ENCODE results near the gene URI1.
"Not testable (repeated sequence)": the region's sequence is repeated elsewhere in the genome, so short reads cannot be mapped to it uniquely, and the experiment has no call there.

Gene URI1

DNA sequence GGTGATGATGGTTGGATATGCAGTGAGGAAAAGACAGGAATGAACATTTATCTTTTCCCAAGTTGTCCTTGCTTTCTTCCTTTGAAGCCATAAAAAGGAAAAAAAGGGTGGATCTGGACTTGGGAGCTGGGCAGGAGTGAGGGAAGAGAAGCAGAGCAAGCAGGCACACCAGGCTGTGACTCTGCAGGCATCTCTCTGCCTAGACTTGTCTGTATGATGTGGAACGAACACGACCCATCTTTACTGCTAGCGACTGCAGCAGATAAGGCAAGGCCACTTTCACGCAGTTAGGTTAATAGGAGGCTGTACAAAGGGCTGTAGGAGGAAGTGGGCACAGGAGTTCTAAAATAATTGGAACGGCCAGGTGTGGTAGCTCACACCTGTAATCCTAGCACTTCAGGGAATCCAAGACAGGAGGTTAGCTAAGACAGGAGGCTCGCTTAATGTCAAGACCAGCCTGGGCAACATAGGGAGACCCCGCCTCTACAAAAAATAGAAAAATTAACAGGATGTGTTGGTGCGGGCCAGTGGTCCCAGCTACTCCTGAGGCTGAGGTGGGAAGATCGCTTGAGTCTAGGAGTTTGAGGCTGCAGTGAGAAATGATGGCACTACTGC, 961 bp upstream of the URI1 start:
- no peak for DNase-seq (ENCODE audit: low read depth, low spot score)

DNA sequence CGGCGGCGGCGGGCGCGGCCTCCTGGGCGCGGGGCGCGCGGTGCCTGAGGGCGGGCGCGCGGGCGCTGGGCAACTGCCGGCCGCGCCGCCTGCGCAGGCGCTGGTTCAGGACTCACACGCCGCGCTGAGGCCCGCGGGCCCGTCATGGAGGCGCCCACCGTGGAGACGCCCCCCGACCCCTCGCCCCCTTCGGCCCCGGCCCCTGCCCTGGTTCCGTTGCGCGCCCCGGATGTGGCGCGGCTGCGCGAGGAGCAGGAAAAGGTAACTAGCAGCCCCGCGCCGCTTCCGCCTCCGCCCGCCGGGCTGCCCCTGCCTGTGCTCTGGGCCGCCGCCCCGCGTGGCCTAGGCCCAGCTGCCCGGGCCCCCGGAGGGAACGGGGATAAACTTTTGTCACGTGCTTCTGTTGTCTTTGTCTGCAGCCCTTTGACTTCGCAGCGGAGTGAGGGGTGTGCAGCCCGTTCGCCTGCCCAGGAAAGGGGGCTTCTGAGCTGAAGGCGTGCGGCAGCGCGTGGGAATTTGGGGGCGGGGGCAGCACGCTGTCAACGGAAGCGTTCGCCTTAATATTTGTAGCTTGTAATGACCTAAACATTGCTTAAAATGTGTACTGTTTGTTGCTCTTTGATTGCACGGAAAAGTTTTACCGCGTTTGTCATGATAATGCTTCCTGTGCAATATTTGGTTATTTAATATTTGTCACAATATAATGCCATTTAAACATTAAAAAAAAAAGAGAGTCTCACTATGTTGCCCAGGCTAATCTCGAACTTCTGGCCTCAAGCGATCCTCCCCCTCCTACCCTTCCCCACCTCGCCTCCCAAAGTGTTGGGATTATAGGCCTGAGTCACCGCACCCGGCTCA, 594 bp downstream of the URI1 start:
- DNase-seq (ENCODE audit: low read depth, low spot score) = no peak

DNA sequence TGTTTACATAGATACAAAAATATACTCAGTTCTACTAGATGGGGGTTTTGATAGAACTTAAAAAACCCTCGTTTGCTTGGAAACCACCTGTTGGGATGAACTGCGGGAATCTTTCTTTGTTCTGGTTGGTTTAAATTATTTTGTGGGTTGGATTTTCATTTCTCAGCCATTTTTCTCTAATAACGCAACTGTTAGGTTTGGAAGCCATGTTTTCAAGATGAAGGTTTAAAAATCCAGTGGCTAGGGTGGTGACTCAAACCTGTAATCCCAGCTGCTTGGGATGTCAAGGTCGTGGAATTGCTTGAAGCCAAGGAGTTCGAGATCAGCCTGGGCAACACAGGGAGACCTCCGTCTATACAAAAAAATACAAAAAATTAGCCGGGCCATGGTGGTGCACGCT, 1.6 kb downstream of the URI1 start:
- no peak for DNase-seq (ENCODE audit: low read depth, low spot score)

DNA sequence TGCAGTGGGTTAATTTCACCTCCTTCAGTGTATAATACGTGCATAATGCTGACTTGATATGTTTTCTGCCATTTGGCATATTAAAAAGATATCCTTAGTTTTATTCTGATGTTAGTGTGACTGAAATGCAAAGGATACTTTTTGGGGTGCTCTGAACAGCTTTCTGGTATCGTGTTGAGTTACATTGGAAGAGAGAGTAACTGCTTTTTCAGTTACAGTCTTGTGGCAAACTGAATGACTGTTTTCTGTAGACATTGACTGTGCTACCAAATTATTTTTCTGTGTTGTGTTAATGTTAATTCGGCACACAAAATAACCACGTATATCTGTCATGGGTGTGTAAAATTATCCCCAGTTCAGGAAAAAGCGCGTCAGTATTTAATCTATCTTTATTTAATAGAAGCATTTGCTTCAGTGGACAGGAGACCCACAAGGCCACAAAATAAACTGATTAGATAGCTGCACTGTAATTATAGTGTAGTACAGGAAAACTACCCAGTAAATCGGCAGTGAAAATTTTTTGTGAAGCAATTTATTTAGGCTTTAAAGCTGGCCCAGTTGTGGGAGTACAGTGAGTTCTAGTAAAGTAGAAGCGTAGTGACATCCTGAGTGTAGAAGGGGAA, 2.5 kb downstream of the URI1 start:
- DNase-seq (ENCODE audit: low read depth, low spot score) = no peak

DNA sequence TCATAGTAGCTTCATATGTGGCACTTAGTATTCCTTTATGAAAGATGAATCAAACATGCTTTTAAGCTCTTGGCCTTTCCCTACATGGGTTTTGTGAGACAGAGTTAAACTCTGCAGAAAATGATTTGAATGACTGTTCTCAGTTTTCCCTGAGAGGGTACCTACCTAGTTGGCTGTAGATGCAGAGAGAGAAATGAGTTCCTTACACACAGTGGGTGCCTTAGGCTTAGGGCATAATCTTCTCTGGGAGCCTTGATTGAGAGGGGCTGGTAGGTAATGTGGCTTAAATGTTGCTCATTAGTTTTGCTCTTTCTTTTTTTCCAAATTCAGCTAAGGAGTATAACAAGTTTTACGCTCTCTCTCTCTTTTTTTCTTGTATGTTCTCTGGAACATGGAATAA, 3.0 kb downstream of the URI1 start:
- no peak for DNase-seq (ENCODE audit: low read depth, low spot score)

DNA sequence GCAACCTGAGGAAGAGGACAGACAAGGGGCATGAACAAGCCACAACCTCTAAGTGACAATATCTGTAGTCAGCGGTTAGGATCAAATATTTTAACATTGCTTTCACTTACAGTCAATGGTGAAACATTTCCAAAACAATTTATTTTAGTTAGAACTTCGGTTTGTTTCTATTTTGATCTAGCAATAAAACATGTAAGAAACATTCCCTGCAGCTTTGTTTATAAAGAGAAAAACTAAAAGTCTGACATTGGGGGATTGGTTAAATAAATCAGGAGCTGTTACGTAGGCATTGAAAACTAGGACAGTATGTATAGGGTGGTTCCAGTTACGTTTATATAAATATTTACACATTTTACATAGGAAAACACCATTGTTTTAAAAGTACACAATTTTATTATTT, 3.4 kb downstream of the URI1 start:
- no peak for DNase-seq (ENCODE audit: low read depth, low spot score)

DNA sequence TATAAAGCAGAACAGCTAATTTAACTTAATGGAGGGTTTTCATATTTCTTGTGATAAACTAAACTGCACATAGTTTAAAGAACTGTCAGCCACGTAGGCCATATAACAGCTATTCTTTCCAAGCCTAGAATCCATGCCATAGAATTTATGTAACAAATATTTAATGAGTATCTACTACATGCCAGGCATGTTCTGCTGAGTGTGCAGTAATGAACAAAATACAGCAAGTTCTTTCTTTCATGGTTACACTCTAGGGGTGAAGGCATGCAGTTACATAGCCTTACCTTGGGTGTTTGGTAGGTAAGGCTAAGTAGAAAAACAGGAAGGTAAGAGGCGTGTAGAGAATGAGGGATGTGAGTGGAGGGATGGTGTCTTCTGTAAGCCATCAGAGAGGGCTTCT, 4.6 kb downstream of the URI1 start:
- DNase-seq (ENCODE audit: low read depth, low spot score) = no peak

DNA sequence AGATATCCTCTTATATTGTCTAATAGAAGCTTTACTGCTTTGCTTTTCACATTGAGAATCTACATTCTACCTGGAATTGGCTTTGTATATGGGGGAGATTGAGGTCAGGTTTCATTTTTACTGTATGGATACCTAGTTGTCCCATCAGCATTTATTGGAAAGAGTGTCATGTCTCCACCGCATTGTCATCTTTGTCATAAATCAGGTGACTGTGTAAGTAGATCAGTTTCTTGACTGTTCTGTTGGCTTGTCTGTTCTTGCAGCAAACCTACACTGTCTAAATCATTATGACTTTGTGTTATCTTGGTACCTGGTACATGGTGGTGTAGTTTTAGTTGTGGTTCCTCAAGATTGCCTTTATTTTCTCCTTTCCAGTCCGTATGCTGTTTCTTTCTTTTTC, 5.8 kb downstream of the URI1 start:
- no peak for DNase-seq (ENCODE audit: low read depth, low spot score)

DNA sequence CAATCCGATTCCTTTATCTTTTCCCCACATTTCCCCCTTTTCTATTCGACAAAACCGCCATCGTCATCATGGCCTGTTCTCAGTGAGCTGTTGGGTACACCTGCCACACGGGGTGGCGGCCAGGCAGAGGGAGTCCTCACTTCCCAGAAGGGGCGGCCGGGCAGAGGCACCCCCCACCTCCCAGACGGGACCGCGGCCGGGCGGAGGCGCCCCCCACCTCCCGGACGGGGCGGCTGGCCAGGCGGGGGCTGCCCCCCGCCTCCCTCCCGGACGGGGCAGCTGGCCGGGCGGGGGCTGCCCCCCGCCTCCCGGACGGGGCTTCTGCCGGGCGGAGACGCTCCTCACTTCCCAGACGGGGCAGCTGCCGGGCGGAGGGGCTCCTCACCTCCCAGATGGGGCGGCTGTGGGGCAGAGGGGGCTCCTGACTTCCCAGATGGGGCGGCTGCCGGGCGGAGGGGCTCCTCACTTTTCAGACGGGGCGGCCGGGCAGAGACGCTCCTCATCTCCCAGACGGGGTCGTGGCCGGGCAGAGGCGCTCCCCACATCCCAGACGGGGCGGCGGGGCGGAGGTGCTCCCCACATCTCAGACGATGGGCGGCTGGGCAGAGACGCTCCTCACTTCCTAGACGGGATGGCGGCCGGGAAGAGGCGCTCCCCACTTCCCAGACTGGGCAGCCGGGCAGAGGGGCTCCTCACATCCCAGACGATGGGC, 6.9 kb downstream of the URI1 start:
- not testable (repeated sequence) for DNase-seq (ENCODE audit: low read depth, low spot score)

DNA sequence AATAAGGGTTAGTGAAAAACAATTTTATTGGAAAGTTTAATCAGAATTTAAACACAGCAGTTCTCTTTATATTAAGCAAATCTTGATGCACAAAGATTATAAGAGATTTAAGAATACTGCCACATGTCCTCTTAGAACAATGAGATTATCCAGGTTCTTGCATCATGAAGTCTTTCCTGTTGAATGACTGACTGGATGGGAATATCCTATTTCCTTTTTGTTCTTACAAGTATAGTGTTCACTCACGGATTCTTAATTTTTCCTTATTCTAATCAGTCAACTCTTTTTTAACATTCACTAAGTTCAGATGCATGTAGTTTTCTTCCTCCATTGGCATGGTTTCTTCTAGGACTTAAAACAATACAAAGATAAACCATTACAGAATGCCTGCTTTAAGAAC, 10.1 kb downstream of the URI1 start:
- no peak for DNase-seq (ENCODE audit: low read depth, low spot score)

DNA sequence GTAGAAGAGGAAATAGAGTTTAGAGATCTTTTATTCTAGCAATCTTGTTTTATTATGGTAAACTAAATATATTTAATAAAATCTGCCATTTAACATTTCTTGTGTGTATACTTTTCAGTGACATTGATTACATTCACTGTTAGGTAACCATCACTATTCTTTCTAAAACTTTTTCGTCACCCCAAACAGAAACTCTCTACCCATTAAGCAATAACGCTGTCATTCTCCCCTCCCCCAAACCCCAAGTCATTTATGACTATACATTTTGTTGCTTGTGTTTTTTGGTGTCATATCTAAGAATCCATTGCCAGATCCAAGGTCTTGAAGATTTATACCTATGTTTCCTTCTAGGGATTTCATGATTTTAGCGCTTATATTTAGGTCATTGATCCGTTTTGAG, 10.6 kb downstream of the URI1 start:
- DNase-seq (ENCODE audit: low read depth, low spot score) = no peak

DNA sequence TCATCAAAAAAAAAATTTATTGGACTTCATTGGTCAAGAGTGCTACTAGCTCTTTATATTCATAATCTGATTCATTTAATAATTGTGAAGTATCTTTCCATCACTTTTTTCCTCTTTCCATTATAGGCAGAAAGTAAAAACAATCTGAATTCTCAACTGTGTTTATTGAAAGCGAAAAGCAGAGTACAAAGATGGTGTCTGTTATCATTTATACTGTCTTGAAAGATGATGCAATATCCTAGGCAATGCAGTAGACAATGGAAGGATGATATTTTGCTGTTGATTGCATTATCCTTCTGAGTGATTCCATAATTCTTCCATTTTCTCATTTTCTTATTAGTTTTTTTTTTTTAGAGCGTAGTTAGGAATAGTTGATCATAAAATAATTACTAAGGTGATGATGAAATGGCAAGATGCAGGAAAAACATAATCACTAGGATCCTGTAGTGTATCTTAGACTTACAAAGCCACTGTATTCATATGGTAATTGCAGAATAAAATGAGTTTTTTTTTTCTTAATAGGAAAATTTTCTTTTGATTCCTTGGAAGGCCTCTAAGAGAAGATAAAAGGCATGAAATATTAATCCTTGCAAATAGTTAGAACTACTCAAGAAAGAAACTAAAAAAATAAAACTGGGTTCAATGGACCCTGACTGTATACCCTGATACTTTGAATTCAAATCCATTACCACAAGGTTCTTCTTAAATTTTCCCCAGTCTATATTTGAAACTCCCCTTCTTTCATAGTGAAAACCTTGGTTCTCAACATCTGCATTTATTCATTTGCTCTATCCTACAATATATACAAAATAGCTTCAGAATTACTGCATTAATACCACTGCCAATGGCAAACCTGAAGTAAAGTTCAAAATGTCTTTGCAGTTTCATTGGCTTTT, 11.6 kb downstream of the URI1 start:
- DNase-seq (ENCODE audit: low read depth, low spot score) = no peak

DNA sequence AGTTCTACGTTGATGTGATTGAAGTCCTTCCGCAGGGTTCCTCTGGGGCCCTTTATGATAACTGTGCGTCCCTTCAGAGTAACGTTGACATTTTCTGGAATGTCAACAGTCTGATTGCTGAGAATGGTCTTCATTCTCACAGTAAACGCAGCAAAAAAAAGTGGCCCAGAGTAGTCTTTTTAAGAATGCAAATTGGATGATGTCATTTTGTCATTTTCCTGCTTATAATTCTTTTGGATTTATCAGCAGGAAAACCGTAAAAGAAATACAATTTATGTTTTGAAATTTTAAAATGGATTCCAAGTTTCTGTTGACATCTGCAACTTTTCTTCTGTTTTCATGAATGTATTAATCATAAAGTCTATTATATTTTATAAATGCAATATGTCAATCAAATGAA, 14.8 kb downstream of the URI1 start:
- DNase-seq (ENCODE audit: low read depth, low spot score) = no peak

DNA sequence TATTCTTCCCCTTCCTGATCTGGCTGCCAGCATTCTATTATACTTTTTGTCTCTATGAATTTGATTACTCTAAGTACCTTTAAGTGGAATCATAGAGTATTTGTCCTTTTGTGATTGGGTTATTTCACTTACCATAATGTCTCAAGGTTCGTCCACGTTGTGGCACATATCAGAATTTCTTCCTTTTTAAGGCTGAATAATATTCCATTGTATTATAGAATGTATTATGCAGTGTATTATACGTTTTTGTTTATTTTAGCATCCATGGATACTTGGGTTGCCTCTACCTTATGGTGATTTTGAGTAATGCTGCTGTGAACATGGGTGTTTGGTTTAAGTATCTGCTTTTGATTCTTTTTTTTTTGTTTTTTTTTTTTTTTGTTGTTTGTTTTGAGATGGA, 19.3 kb downstream of the URI1 start:
- no peak for DNase-seq (ENCODE audit: low read depth, low spot score)

DNA sequence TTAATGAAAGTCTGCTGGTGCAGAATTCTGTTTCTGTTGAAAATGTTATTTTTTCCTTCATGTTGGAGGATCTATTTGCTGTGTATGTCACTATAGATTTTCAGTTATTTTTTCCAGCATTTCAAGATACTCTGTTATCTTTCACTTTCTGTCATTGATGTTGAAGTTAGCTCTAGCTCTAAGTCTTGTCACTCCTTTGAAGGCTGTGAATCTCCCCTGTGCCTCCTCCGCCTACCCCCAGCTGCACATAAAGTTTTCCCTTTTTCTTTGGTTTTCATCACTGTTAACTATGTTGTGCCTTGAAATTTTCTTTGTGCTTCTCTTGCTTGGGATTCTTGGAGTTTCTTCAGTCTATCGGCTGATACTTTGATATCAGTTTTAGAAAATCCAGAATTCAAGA, 20.8 kb downstream of the URI1 start:
- no peak for DNase-seq (ENCODE audit: low read depth, low spot score)

DNA sequence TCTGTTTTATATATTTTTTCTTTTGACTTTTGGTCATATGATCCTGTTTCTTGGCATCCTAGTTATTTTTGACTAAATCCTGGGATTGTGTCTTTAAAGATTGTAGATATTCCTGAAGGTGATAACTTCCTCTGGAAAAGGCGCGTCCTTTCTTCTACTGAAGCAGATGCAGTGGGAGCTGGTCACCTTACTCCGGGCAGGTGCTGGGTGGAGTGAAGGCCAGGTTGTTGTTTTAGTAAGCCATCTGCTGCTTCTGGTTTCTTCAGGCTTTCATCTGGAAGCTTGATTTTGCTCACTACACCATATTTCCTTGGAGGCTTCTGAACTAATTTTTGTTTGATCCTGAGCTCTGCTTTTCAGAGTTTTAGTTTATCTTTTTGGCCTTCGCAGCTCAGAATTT, 21.5 kb downstream of the URI1 start:
- DNase-seq (ENCODE audit: low read depth, low spot score) = no peak

DNA sequence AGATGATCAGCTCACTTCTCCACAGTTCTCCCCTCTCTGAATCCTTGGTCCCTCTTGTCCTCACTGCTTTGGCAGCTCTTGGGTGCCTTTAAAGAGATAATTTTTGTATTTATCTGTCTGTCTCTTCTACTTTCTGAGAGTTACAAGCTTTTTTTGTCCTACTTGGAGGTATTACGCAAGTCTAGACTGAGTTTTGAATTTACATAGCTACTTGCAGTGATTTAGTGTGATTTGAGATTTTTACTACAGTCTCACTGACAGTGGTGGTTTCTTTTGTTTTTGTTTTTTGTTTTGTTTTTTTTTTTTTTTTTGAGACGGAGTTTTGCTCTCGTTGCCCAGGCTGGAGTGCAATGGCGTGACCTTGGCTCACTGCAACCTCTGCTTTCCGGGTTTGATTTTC, 22.1 kb downstream of the URI1 start:
- DNase-seq (ENCODE audit: low read depth, low spot score) = no peak

DNA sequence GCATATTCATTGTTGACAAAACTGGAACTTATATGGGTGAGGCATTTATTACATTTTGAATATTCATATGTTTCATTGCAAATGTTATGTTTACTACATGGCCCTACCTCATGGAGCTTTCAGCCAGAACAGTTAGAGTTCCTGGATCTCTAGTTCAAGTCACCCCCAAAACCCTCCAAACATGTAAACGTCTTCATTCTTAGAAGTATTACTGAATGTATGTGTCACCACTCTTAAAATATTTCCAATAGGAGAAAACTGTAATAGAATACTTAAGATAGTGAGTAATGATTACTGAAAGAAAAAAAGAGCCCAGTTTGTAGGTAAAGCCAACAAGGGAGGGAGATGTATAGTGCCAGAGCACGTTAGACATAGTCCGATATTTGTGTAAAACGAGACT, 23.5 kb downstream of the URI1 start:
- no peak for DNase-seq (ENCODE audit: low read depth, low spot score)

DNA sequence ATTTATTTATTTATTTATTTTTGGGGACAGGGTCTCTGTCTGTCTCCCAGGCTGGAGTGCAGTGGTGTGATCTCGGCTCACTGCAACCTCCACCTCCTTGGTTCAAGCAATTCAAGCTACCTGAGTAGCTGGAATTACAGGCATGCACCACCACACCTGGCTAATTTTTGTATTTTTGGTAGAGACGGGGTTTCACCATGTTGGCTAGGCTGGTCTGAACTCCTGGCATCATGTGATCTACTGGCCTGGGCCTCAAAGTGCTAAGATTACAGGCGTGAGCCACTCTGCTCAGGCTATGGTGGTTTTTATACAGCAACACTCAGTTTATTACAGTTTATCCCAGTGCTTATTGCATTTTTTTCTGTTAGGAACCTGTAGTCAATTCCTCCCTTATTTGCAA, 24.1 kb downstream of the URI1 start:
- DNase-seq (ENCODE audit: low read depth, low spot score) = not testable (repeated sequence)

DNA sequence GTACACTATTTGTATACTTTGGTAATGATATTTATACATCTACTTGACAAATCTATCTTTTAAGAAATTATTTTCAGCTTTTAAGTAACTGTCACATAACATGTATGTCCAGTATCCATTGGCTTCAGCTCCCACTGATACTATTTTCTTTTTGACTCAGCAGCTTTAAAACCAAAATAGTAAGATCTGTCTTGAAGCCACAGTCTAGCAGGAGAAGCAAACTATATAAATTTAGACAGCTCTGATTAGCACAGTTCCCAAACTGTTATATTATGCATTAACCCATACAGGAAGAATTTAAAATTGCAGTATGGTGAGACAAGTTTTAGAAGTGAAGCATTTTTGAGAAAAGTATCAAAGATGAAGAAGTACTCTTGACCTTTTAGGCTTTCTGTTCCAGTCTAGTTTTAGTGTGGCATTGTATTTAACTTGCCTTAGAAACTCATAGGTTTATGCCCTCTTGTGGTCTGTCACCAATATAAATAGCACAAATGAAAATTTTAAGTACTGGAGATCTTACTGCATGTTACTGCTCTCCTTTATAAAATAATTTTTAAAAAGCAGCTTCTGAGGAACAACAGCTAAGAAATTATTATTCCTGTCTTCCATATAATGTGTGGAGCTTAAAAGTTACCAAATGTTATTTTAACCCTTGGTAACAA, 24.7 kb downstream of the URI1 start:
- no peak for DNase-seq (ENCODE audit: low read depth, low spot score)

DNA sequence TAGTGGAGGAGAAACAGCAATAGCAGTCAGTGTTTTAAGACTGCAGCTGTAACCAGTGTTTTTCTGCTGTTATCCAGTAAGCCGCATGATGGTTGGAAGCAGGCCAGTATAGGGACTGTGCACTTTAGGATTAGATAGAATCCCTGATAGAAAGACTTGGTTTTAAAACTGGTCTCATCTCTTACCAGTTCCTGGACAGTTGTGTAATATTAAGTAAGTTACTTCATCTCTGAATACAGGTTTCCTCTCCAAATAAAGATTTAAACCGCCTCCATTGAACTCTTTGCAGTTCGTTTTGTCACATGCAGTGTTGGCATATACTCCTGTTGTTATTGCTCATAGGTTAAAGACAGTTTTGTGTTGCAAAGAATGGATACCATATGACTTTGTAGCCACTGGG, 25.6 kb downstream of the URI1 start:
- no peak for DNase-seq (ENCODE audit: low read depth, low spot score)
